IPS-18c (cell line): ENCODE data around the gene GOLGA3.
A peak's percentile ranks its signal among the peaks of the same experiment; 100 is the strongest.
"Not testable (repeated sequence)": the region's sequence is repeated elsewhere in the genome, so short reads cannot be mapped to it uniquely, and the experiment has no call there.

Experiments
- H3K4me3 ChIP-seq: 2 replicates; pipeline ENCODE4 v1.7.0; 2013; ENCODE audit warnings: low read depth, mild to moderate bottlenecking, low read length, moderate library complexity; ENCODE audit not compliant: insufficient read depth
- H3K9me3 ChIP-seq: one replicate; pipeline ENCODE4 v1.6.1; 2013; ENCODE audit warnings: mild to moderate bottlenecking, low read length, moderate library complexity; ENCODE audit not compliant: control insufficient read depth, insufficient read depth

The GOLGA3 gene

DNA sequence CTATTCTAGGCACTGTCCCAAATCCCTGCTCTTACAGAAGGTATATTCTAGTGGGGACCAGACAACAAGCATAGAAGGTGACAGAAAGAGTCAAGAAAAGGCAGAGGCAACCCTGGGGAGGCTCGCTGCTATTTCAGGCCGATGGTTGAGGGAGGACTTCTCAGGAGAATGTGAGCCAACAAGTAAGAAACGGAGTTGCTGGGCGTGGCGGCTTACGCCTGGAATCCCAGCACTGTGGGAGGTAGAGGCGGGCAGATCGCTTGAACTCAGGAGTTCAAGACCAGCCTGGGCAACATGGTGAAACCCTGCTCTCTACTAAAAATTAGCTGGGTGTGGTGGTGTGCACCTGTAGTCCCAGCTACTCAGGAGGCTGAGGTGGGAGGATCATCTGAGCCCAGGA lies 4.7 kb upstream of the GOLGA3 start:
- Histone ChIP-seq H3K9me3 (peaks cover 2% of the 10 kb centered on the region), H3K4me3 (no peak overlapping the region)

- Histone ChIP-seq H3K4me3 (no peak overlapping the region), H3K9me3 (peaks cover 2% of the 10 kb centered on the region)
Observed at GRCh38 chr12:132831771-132832170, 3.1 kb upstream of the GOLGA3 start.

DNA sequence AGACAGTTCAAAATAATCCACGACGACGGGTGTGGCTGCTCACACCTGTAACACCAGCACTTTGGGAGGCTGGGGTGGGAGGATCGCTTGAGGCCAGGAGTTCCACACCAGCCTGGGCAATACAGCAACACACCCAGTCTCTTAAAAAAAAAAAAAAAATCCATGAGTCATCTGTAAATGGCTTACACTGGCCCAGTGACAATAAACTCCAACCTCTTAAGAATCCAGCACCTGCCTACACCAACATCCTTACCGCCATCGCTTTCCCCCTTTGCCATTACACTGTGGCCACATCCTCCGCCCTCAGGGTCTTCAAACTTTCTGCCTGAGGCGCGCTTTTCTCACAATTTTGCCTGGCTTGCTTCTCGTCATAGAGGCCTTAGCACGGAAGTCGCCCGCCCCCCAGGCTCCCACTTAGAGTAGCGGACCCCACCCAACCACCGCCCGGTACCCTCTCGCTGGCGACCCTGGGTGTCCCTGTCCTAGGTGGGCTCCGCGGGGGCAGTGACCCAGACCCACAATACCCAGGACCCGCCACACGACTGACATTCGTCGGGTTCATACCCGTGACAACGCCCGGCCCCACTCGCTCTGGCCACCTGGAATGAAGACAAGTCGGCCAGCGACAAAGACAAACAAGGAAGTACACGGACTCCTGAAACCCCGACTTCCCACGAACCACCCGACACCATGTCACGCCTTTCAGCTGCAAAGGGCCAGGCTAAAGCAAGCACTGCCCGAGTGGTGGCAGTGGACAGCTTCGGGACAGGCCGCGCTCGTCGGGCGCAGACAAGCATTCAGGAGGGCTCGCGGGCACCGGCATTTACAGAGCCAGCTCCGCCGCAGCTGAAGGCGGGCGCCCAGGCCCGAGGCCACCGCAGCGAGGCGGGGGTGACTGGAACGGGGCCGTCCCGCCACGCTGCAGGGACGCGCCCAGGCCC lies 636 bp downstream of the GOLGA3 start:
- Histone ChIP-seq H3K4me3 (peak overlapping the region; percentile 95), H3K9me3 (peaks cover 2% of the 10 kb centered on the region)

DNA sequence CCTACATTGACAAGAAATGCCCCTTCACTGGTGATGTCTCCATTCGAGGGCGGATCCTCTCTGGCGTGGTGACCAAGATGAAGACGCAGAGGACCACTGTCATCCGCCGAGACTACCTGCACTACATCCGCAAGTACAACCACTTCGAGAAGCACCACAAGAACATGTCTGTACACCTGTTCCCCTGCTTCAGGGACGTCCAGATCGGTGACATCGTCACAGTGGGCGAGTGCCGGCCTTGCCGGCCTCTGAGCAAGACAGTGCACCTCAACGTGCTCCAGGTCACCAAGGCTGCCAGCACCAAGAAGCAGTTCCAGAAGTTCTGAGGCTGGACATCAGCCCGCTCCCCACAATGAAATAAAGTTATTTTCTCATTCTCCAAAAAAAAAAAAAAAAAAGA lies 2.8 kb downstream of the GOLGA3 start:
- peaks cover 3% of the 10 kb centered on the region for H3K9me3 ChIP-seq
- no peak overlapping the region for H3K4me3 ChIP-seq

GRCh38 chr12:132825089-132825488 lies 3.6 kb downstream of the GOLGA3 start:
- no peak overlapping the region for H3K4me3 ChIP-seq
- H3K9me3 ChIP-seq: peaks cover 2% of the 10 kb centered on the region

GRCh38 chr12:132824053-132824452 lies 4.6 kb downstream of the GOLGA3 start:
- Histone ChIP-seq H3K4me3 (no peak overlapping the region), H3K9me3 (peaks cover 2% of the 10 kb centered on the region)

DNA sequence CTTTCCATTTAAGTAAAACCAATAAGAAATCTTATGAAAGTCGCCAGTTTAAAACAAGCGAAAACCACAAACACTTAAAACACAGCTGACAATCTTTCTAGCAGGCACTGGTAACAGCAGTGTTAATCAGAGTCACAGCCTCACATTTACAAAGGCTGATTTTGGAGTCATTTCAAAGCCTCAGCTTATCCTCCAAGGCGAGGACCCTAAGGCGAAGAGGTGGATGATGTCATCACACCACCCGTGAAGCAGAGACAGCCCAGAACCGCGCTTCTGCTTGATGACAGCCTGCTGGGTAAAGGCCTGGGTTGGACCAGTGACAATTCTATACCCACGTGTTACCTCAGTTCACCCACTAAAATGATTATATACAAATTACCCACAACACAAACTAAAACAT lies 10.1 kb downstream of the GOLGA3 start:
- H3K4me3 ChIP-seq: no peak overlapping the region
- peaks cover 2% of the 10 kb centered on the region for H3K9me3 ChIP-seq

GRCh38 chr12:132814232-132814631 lies 14.4 kb downstream of the GOLGA3 start:
- Histone ChIP-seq H3K4me3 (no peak overlapping the region), H3K9me3 (peaks cover 5% of the 10 kb centered on the region)

GRCh38 chr12:132813443-132813842 lies 15.2 kb downstream of the GOLGA3 start:
- H3K9me3 ChIP-seq: peaks cover 5% of the 10 kb centered on the region
- H3K4me3 ChIP-seq: no peak overlapping the region

- Histone ChIP-seq H3K4me3 (no peak overlapping the region), H3K9me3 (peaks cover 5% of the 10 kb centered on the region)
Observed at GRCh38 chr12:132812631-132813305, 15.9 kb downstream of the GOLGA3 start.

- not testable (repeated sequence) for H3K4me3 ChIP-seq, H3K9me3 ChIP-seq
Observed at GRCh38 chr12:132809391-132809790, 19.3 kb downstream of the GOLGA3 start.

DNA sequence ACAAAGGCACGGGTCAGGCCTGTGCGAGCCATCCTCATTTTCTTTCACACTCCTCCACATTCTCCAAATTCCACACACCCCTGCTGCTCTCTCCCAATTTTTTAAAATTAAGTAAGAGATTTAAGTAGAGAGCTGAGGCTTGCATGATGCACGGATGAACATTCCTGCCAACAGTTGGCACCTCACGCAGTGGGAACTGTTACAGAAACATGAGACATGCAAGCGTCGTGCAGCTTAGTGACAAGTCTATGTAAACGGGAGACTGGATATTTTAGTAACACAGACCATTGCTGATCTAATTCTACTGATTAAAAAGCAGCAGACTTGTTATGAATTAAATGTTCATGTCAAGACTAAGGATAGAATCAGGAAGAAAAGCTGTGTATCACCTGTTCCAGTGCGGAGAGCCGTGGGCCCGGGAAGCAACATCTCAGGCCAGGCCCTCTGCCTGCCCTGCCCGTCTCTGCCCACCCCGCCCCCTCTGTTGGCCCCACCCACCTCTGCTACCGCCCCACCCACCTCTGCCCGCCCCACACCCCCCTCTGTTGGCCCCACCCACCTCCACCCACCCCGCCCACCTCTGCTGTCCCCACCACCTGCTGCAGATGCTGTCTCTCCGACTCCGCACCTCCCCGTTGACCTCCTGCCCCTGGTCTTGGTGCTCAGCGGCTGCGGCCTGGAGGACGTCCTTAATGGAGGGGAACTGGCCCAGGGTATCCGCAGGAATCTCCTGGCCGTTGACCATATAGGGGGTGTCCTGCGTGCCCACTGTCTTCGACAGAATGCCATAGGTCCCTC lies 21.2 kb downstream of the GOLGA3 start:
- Histone ChIP-seq H3K9me3 (peaks cover 5% of the 10 kb centered on the region), H3K4me3 (no peak overlapping the region)

- H3K4me3 ChIP-seq: no peak overlapping the region
- H3K9me3 ChIP-seq: peaks cover 5% of the 10 kb centered on the region
Observed at GRCh38 chr12:132806857-132807256, 21.8 kb downstream of the GOLGA3 start.

DNA sequence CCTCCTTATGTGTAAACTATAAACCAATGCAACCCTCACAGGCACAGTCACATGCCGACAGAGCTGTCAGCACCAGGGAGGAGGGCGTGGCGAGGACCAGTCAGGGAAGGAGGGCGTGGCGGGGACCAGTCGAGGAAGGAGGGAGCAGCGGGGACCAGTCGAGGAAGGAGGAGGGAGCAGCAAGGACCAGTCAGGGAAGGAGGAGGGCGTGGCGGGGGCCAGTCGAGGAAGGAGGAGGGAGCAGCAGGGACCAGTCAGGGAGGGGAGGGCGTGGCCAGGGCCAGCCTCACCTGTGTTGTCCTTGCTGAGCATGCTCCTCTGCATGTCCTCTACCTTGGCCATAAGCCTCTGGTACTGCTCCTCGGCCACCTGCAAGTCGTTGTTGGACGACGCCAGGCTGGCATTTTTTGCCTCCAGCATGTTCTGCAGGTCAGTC lies 24.2 kb downstream of the GOLGA3 start:
- Histone ChIP-seq H3K4me3 (no peak overlapping the region), H3K9me3 (no peaks in the 10 kb centered on the region)

GRCh38 chr12:132803888-132804287 lies 24.8 kb downstream of the GOLGA3 start:
- no peak overlapping the region for H3K4me3 ChIP-seq
- H3K9me3 ChIP-seq: no peaks in the 10 kb centered on the region

GRCh38 chr12:132803125-132803524 lies 25.5 kb downstream of the GOLGA3 start:
- Histone ChIP-seq H3K9me3 (no peaks in the 10 kb centered on the region), H3K4me3 (no peak overlapping the region)

GRCh38 chr12:132801741-132802140 lies 26.9 kb downstream of the GOLGA3 start:
- Histone ChIP-seq H3K9me3 (no peaks in the 10 kb centered on the region), H3K4me3 (no peak overlapping the region)
